PC-9 (cell line): Measurements from ENCODE around the gene CHCHD4. TPM values are rescaled to one million over a fixed set of nuclear protein-coding genes. Genes with fewer than 3 reads are reported as not detected.

Source experiments
- total RNA-seq: library from RNA; stranded (reverse); gene quantifications from 2 replicates; pipeline ENCODE4 v1.2.3, GENCODE V29; 2021

Gene CHCHD4
- total RNA-seq, 1 experiment from 2014 or later = 17.6 TPM

Other genes with a start within 250 kb of the CHCHD4 start
- 4.7 and 6.3 TPM in 2 replicates for gene WNT7A, start 244.8 kb downstream of the CHCHD4 start, total RNA-seq
- gene TMEM43, start 182 bp upstream of the CHCHD4 start, total RNA-seq = 62.3 and 64.7 TPM in 2 replicates
- 27.1 and 28.8 TPM in 2 replicates for gene XPC, start 53.7 kb upstream of the CHCHD4 start, total RNA-seq
- 8.7 and 18.3 TPM in 2 replicates for gene LSM3, start 53.9 kb upstream of the CHCHD4 start, total RNA-seq